ENCODE measurements around the gene IP6K1. TPM values are rescaled to one million over a fixed set of nuclear protein-coding genes. Genes with fewer than 3 reads are reported as not detected.

IP6K1 gene
- total RNA-seq, 4 donors from 2014 or later: 42.4 to 74.0 (median 43.8) TPM

DNA sequence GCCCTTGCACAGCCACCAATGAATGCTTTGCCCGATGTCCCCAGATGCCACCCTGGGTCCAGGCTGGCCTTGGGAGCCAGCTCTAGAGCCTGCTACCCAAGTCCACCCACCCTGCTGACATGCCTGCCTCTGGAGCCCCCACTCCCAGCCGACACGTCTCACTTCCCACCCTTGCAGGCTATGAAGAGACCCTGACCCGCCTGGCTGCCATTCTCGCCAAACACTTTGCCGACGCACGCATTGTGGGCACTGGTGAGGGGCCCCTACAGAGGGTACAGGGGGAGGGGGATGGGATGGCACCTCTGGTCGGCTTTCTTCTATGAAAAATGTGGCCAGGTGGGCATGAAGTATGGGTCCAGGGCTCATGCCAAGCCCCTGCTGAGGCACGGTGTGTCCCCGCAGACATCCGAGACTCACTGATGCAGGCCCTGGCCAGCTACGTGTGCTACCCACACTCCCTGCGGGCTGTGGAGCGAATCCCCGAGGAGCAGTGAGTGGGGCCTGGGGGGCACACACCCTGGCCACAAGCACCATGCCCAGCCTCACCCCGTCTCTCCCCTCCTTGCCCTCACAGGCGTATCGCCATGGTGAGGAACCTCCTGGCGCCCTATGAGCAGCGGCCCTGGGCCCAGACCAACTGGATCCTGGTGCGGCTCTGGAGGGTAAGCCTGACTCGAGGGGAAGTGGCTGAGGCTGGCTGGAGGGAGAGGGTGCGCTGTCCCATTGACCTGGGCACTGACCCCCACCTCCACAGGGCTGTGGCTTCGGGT is 72.8 kb downstream of the IP6K1 start:
- DNase-seq: no peak
- Histone ChIP-seq H3K9me3 (no peaks in the 10 kb centered on the region), H3K4me1 (peaks cover 2 to 3% of the 10 kb centered on the region in 2 donors), H3K36me3 (peaks cover 0 to 7% of the 10 kb centered on the region in 2 donors), H3K27me3 (no peaks in the 10 kb centered on the region), H3K4me3 (replicated peaks in 1 of 3) (no peak overlapping the region), H3K27ac (no peak overlapping the region)
- TF ChIP-seq POLR2A (IDR thresholded peaks at IDR 0.05): no peak
- TF ChIP-seq, protein P1, sequence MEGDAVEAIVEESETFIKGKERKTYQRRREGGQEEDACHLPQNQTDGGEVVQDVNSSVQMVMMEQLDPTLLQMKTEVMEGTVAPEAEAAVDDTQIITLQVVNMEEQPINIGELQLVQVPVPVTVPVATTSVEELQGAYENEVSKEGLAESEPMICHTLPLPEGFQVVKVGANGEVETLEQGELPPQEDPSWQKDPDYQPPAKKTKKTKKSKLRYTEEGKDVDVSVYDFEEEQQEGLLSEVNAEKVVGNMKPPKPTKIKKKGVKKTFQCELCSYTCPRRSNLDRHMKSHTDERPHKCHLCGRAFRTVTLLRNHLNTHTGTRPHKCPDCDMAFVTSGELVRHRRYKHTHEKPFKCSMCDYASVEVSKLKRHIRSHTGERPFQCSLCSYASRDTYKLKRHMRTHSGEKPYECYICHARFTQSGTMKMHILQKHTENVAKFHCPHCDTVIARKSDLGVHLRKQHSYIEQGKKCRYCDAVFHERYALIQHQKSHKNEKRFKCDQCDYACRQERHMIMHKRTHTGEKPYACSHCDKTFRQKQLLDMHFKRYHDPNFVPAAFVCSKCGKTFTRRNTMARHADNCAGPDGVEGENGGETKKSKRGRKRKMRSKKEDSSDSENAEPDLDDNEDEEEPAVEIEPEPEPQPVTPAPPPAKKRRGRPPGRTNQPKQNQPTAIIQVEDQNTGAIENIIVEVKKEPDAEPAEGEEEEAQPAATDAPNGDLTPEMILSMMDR (IDR thresholded peaks at IDR 0.05): no peak
- intact Hi-C loops (cut with DNase I): no loop called here
- 91 to 96% methylated on average over 17 to 24 of the region's 25 CpGs for WGBS, 2 donors

DNA sequence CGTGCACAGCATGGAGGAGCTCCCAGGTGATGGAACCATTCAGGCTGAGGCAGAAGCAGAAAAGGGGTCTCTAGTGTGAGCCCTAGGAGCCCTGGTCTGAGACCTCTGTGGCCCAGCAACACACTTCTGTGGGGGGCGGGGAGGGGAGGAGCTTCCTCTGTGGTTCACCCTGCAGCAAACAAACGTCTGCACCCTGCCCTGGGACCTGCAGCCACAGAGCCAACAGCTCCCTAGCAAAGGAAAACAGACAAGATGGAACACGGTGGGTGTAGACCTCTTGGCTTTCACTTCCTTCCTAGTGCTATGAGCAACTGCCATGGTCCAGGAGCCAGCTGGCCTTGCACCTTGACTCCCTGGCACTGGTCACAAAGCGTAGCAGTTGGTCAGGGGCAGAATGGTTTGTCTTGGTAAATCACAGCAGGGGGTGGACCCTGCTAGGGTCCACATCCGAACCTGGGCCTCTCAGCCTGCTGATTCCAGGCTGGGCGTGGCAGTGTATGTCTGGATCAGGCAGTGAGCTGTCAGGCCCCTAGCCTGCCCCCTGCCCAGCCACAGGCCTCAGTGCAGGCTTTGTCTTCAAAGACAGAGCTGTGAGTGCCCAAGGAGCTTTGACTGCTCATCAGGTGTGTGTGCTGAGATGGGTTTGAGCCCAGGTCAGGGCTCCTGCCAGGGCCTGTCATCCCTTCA is 73.6 kb downstream of the IP6K1 start:
- Histone ChIP-seq H3K36me3 (peaks cover 0 to 7% of the 10 kb centered on the region in 2 donors), H3K27me3 (no peaks in the 10 kb centered on the region), H3K9me3 (no peaks in the 10 kb centered on the region), H3K4me3 (replicated peaks in 1 of 3) (no peak overlapping the region), H3K27ac (no peak overlapping the region), H3K4me1 (no peaks in the 10 kb centered on the region)
- intact Hi-C loops (cut with DNase I): no loop called here
- TF ChIP-seq, protein P1 (IDR thresholded peaks at IDR 0.05): no peak
- TF ChIP-seq POLR2A (IDR thresholded peaks at IDR 0.05): no peak
- 66 to 80% methylated on average over 4 to 5 of the region's 7 CpGs for WGBS, 2 donors
- DNase-seq: no peak

DNA sequence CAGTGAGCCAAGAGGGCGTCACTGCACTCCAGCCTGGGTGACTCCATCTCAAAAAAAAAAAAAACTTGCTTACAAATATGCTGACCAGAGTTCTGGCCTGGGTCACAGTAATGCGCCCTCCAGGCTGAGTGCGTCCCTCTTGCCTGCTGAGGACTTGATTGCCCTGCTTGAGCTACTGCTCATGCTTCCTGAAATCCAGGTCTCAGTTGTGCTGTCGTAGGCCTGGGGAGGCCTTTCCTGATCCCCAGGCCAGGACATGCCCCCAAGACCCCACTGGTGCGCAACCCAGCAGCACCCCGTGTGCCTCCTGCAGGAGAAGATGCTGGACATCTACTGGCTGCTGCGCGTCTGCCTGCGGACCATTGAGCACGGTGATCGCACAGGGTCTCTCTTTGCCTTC is 74.2 kb downstream of the IP6K1 start:
- TF ChIP-seq, protein P1 (IDR thresholded peaks at IDR 0.05): no peak
- TF ChIP-seq POLR2A (IDR thresholded peaks at IDR 0.05): no peak
- intact Hi-C loops (cut with DNase I): no loop called here
- no peak overlapping the region for H3K4me3 ChIP-seq (replicated peaks in 1 of 3)
- peaks cover 0 to 7% of the 10 kb centered on the region in 2 donors for H3K36me3 ChIP-seq
- H3K9me3 ChIP-seq: no peaks in the 10 kb centered on the region
- no peaks in the 10 kb centered on the region for H3K27me3 ChIP-seq
- no peak for DNase-seq
- WGBS, 2 donors: 92 to 95% methylated on average over 10 to 11 of the region's 11 CpGs
- no peak overlapping the region for H3K27ac ChIP-seq
- no peaks in the 10 kb centered on the region for H3K4me1 ChIP-seq

GRCh38 chr3:49711489-49711888 is 74.9 kb downstream of the IP6K1 start:
- intact Hi-C loops (cut with DNase I): no loop called here
- H3K4me1 ChIP-seq: no peaks in the 10 kb centered on the region
- no peak overlapping the region for H3K4me3 ChIP-seq (replicated peaks in 1 of 3)
- H3K36me3 ChIP-seq: peaks cover 0 to 7% of the 10 kb centered on the region in 2 donors
- H3K9me3 ChIP-seq: no peaks in the 10 kb centered on the region
- TF ChIP-seq, protein P1 (IDR thresholded peaks at IDR 0.05): no peak
- no peak for TF ChIP-seq POLR2A (IDR thresholded peaks at IDR 0.05)
- no peak for DNase-seq
- H3K27ac ChIP-seq: no peak overlapping the region
- H3K27me3 ChIP-seq: no peaks in the 10 kb centered on the region
- 89 to 96% methylated on average over 5 of the region's 5 CpGs for WGBS, 2 donors

- no peak for TF ChIP-seq POLR2A (IDR thresholded peaks at IDR 0.05)
- TF ChIP-seq, protein P1 (IDR thresholded peaks at IDR 0.05): no peak
- 97% methylated on average over 8 of the region's 8 CpGs for WGBS, 2 donors
- Histone ChIP-seq H3K4me3 (replicated peaks in 1 of 3) (no peak overlapping the region), H3K9me3 (no peaks in the 10 kb centered on the region), H3K4me1 (no peaks in the 10 kb centered on the region), H3K27ac (no peak overlapping the region), H3K27me3 (no peaks in the 10 kb centered on the region), H3K36me3 (peaks cover 10% of the 10 kb centered on the region in 2 donors)
- intact Hi-C loops (cut with DNase I): loop anchor here (5.0 to 10.0 kb wide), 2 partner anchors 132 to 195 kb away; partner anchors contain the start of gene MST1R
- no peak for DNase-seq
Measured at GRCh38 chr3:49709852-49710251, 76.5 kb downstream of the IP6K1 start.
